Kidney capillary endothelial cell (primary cell): ENCODE measurements around the gene USP17L20.
"Not testable (repeated sequence)": the region's sequence is repeated elsewhere in the genome, so short reads cannot be mapped to it uniquely, and the experiment has no call there.

Experiments used
- DNase-seq: peaks from one replicate; pipeline ENCODE4 v3.0.0-alpha.2; 2018; ENCODE audit warnings: low spot score

USP17L20 gene, protein sequence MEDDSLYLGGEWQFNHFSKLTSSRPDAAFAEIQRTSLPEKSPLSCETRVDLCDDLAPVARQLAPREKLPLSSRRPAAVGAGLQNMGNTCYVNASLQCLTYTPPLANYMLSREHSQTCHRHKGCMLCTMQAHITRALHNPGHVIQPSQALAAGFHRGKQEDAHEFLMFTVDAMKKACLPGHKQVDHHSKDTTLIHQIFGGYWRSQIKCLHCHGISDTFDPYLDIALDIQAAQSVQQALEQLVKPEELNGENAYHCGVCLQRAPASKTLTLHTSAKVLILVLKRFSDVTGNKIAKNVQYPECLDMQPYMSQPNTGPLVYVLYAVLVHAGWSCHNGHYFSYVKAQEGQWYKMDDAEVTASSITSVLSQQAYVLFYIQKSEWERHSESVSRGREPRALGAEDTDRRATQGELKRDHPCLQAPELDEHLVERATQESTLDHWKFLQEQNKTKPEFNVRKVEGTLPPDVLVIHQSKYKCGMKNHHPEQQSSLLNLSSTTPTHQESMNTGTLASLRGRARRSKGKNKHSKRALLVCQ

DNA sequence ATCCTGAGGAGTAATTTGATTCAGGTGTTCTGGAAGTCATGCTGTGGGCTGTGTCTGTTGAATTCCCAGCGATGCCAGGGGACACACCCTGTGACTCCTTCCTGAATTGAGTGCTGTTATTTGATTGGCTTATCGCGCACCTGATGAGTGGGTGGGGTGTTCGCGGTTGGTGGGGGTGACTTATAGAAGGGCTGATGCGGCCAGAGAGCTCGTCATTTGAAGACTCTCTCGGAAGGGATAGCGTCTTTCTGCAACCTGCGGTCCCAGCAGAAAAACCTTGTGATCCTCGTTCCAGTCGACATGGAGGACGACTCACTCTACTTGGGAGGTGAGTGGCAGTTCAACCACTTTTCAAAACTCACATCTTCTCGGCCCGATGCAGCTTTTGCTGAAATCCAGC lies at the start of gene USP17L20:
Gene USP17L20 (plus strand): TSS at position 301 of the 400 bp plus-strand sequence. CDS start 0 bp downstream, at position 301.
- not testable (repeated sequence) for DNase-seq

DNA sequence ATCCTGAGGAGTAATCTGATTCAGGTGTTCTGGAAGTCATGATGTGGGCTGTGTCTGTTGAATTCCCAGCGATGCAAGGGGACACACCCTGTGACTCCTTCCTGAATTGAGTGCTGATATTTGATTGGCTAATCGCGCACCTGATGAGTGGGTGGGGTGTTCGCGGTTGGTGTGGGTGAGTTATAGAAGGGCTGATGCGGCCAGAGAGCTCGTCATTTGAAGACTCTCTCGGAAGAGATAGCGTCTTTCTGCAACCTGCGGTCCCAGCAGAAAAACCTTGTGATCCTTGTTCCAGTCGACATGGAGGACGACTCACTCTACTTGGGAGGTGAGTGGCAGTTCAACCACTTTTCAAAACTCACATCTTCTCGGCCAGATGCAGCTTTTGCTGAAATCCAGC lies 47.6 kb upstream of the USP17L20 start, which contains the start of gene USP17L10:
Gene USP17L10 (plus strand): TSS at position 301 of the 400 bp plus-strand sequence. CDS start 0 bp downstream, at position 301.
- DNase-seq, result not testable (repeated sequence)

DNA sequence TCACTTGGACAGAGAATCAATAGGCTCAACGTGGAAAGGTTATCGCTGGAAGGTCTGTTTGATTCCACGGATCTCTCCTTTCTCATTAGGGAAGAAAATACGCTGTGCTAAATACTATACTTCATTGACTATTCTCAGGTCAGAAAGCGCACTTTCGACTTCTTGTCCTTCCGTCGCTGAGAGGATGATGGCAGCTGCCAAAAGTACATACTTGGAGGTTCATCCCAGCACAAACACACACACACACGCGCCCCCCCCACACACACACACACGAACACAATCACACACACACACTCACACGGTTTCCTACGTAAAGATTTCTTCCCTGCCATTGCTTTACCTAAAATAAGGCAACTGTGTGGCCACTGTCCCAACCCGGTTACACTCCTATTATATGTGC lies 43.2 kb upstream of the USP17L20 start:
- DNase-seq, result not testable (repeated sequence)

DNA sequence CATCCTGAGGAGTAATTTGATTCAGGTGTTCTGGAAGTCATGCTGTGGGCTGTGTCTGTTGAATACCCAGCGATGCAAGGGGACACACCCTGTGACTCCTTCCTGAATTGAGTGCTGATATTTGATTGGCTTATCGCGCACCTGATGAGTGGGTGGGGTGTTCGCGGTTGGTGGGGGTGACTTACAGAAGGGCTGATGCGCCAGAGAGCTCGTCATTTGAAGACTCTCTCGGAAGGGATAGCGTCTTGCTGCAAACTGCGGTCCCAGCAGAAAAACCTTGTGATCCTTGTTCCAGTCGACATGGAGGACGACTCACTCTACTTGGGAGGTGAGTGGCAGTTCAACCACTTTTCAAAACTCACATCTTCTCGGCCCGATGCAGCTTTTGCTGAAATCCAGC lies 42.8 kb upstream of the USP17L20 start, which contains the start of gene USP17L11:
Gene USP17L11 (plus strand): TSS at position 301 of the 400 bp plus-strand sequence. CDS start 0 bp downstream, at position 301.
- DNase-seq, result not testable (repeated sequence)

DNA sequence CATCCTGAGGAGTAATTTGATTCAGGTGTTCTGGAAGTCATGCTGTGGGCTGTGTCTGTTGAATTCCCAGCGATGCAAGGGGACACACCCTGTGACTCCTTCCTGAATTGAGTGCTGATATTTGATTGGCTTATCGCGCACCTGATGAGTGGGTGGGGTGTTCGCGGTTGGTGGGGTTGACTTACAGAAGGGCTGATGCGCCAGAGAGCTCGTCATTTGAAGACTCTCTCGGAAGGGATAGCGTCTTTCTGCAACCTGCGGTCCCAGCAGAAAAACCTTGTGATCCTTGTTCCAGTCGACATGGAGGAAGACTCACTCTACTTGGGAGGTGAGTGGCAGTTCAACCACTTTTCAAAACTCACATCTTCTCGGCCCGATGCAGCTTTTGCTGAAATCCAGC lies 38.1 kb upstream of the USP17L20 start, which contains the start of gene USP17L12:
Gene USP17L12 (plus strand): TSS at position 301 of the 400 bp plus-strand sequence. CDS start 0 bp downstream, at position 301.
- not testable (repeated sequence) for DNase-seq

DNA sequence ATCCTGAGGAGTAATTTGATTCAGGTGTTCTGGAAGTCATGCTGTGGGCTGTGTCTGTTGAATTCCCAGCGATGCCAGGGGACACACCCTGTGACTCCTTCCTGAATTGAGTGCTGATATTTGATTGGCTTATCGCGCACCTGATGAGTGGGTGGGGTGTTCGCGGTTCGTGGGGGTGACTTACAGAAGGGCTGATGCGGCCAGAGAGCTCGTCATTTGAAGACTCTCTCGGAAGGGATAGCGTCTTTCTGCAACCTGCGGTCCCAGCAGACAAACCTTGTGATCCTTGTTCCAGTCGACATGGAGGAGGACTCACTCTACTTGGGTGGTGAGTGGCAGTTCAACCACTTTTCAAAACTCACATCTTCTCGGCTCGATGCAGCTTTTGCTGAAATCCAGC lies 33.3 kb upstream of the USP17L20 start, which contains the start of gene USP17L13:
Gene USP17L13 (plus strand): TSS at position 301 of the 400 bp plus-strand sequence. CDS start 0 bp downstream, at position 301.
- not testable (repeated sequence) for DNase-seq

DNA sequence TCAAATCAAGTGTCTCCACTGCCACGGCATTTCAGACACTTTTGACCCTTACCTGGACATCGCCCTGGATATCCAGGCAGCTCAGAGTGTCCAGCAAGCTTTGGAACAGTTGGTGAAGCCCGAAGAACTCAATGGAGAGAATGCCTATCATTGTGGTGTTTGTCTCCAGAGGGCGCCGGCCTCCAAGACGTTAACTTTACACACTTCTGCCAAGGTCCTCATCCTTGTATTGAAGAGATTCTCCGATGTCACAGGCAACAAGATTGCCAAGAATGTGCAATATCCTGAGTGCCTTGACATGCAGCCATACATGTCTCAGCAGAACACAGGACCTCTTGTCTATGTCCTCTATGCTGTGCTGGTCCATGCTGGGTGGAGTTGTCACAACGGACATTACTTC lies 27.7 kb upstream of the USP17L20 start:
- DNase-seq, result not testable (repeated sequence)

DNA sequence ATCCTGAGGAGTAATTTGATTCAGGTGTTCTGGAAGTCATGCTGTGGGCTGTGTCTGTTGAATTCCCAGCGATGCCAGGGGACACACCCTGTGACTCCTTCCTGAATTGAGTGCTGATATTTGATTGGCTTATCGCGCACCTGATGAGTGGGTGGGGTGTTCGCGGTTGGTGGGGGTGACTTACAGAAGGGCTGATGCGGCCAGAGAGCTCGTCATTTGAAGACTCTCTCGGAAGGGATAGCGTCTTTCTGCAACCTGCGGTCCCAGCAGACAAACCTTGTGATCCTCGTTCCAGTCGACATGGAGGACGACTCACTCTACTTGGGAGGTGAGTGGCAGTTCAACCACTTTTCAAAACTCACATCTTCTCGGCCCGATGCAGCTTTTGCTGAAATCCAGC lies 23.8 kb upstream of the USP17L20 start, which contains the start of gene USP17L15:
Gene USP17L15 (plus strand): TSS at position 301 of the 400 bp plus-strand sequence. CDS start 0 bp downstream, at position 301.
- DNase-seq, result not testable (repeated sequence)

DNA sequence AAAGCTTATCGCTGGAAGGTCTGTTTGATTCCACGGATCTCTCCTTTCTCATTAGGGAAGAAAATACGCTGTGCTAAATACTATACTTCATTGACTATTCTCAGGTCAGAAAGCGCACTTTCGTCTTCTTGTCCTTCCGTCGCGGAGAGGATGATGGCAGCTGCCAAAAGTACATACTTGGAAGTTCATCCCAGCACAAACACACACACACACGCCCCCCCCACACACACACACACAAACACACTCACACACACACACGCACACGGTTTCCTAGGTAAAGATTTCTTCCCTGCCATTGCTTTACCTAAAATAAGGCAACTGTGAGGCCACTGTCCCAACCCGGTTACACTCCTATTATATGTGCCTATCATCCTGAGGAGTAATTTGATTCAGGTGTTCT lies 19.5 kb upstream of the USP17L20 start:
- DNase-seq, result not testable (repeated sequence)

DNA sequence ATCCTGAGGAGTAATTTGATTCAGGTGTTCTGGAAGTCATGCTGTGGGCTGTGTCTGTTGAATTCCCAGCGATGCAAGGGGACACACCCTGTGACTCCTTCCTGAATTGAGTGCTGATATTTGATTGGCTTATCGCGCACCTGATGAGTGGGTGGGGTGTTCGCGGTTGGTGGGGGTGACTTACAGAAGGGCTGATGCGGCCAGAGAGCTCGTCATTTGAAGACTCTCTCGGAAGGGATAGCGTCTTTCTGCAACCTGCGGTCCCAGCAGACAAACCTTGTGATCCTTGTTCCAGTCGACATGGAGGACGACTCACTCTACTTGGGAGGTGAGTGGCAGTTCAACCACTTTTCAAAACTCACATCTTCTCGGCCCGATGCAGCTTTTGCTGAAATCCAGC lies 14.3 kb upstream of the USP17L20 start, which contains the start of gene USP17L17:
Gene USP17L17 (plus strand): TSS at position 301 of the 400 bp plus-strand sequence. CDS start 0 bp downstream, at position 301.
- not testable (repeated sequence) for DNase-seq

DNA sequence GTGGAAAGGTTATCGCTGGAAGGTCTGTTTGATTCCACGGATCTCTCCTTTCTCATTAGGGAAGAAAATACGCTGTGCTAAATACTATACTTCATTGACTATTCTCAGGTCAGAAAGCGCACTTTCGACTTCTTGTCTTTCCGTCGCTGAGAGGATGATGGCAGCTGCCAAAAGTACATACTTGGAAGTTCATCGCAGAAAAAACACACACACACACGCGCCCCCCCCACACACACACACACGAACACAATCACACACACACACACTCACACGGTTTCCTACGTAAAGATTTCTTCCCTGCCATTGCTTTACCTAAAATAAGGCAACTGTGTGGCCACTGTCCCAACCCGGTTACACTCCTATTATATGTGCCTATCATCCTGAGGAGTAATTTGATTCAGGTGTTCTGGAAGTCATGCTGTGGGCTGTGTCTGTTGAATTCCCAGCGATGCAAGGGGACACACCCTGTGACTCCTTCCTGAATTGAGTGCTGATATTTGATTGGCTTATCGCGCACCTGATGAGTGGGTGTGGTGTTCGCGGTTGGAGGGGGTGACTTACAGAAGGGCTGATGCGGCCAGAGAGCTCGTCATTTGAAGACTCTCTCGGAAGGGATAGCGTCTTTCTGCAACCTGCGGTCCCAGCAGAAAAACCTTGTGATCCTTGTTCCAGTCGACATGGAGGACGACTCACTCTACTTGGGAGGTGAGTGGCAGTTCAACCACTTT lies 9.8 kb upstream of the USP17L20 start, which contains the start of gene USP17L18:
Gene USP17L18 (plus strand): TSS at position 678 of the 728 bp plus-strand sequence. CDS start 0 bp downstream, at position 678.
- not testable (repeated sequence) for DNase-seq

DNA sequence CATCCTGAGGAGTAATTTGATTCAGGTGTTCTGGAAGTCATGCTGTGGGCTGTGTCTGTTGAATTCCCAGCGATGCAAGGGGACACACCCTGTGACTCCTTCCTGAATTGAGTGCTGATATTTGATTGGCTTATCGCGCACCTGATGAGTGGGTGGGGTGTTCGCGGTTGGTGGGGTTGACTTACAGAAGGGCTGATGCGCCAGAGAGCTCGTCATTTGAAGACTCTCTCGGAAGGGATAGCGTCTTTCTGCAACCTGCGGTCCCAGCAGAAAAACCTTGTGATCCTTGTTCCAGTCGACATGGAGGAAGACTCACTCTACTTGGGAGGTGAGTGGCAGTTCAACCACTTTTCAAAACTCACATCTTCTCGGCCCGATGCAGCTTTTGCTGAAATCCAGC lies 4.8 kb upstream of the USP17L20 start, which contains the start of gene USP17L19:
Gene USP17L19 (plus strand): TSS at position 301 of the 400 bp plus-strand sequence. CDS start 0 bp downstream, at position 301.
- DNase-seq, result not testable (repeated sequence)

DNA sequence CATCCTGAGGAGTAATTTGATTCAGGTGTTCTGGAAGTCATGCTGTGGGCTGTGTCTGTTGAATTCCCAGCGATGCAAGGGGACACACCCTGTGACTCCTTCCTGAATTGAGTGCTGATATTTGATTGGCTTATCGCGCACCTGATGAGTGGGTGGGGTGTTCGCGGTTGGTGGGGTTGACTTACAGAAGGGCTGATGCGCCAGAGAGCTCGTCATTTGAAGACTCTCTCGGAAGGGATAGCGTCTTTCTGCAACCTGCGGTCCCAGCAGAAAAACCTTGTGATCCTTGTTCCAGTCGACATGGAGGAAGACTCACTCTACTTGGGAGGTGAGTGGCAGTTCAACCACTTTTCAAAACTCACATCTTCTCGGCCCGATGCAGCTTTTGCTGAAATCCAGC lies 4.6 kb downstream of the USP17L20 start, which contains the start of gene USP17L21:
Gene USP17L21 (plus strand): TSS at position 301 of the 400 bp plus-strand sequence. CDS start 0 bp downstream, at position 301.
- not testable (repeated sequence) for DNase-seq

DNA sequence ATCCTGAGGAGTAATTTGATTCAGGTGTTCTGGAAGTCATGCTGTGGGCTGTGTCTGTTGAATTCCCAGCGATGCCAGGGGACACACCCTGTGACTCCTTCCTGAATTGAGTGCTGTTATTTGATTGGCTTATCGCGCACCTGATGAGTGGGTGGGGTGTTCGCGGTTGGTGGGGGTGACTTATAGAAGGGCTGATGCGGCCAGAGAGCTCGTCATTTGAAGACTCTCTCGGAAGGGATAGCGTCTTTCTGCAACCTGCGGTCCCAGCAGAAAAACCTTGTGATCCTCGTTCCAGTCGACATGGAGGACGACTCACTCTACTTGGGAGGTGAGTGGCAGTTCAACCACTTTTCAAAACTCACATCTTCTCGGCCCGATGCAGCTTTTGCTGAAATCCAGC lies 9.4 kb downstream of the USP17L20 start, which contains the start of gene USP17L22:
Gene USP17L22 (plus strand): TSS at position 301 of the 400 bp plus-strand sequence. CDS start 0 bp downstream, at position 301.
- DNase-seq, result not testable (repeated sequence)

DNA sequence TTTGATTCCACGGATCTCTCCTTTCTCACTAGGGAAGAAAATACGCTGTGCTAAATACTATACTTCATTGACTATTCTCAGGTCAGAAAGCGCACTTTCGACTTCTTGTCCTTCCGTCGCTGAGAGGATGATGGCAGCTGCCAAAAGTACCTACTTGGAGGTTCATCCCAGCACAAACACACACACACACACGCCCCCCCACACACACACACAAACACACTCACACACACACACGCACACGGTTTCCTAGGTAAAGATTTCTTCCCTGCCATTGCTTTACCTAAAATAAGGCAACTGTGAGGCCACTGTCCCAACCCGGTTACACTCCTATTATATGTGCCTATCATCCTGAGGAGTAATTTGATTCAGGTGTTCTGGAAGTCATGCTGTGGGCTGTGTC lies 13.8 kb downstream of the USP17L20 start:
- not testable (repeated sequence) for DNase-seq
